Esophagus muscularis mucosa (tissue), 4 donors: Measurements from ENCODE around the gene LINC00632. TPM values are rescaled to one million over a fixed set of nuclear protein-coding genes. Genes with fewer than 3 reads are reported as not detected.

Experiments
- DNase-seq: peaks from one replicate; pipeline ENCODE4 v3.0.0-alpha.2; 2017; ENCODE audit errors: extremely low spot score
- H3K27ac ChIP-seq, 4 donors: fragments of 200-600 bp; sonication (generic); replicated peaks in 1 of 4; 1 replicate in 3 of 4; 2 replicates in 1 of 4; pipeline ENCODE4 v1.5.1; 2016 to 2019; ENCODE audit warnings: mild to moderate bottlenecking in 1 of 4
- H3K27me3 ChIP-seq, 4 donors: fragments of 200-600 bp; sonication (generic); one replicate each; pipeline versions ENCODE4 v1.5.1 to v1.6.0; 2016 to 2019
- H3K36me3 ChIP-seq, 4 donors: fragments of 200-600 bp; sonication (generic); one replicate each; pipeline ENCODE4 v1.5.1; 2016 to 2019
- H3K4me1 ChIP-seq, 4 donors: fragments of 200-600 bp; sonication (generic); one replicate each; pipeline ENCODE4 v1.5.1; 2016 to 2019
- H3K4me3 ChIP-seq, 4 donors: fragments of 200-600 bp; sonication (generic); 1 replicate in 2 of 4; 2 replicates in 2 of 4; pipeline ENCODE4 v1.5.1; 2016 to 2019; ENCODE audit warnings: mild to moderate bottlenecking in 4 of 4, moderate library complexity in 1 of 4
- H3K9me3 ChIP-seq, 4 donors: fragments of 200-600 bp; sonication (generic); 1 replicate in 3 of 4; 2 replicates in 1 of 4; pipeline ENCODE4 v1.5.1; 2016 to 2019
- EP300 ChIP-seq: sonication (generic); formaldehyde crosslinking; IDR thresholded peaks from one replicate; pipeline ENCODE4 v1.6.1; 2017; ENCODE audit warnings: antibody characterized with exemption
- POLR2A ChIP-seq: fragments of 450-650 bp; IDR thresholded peaks from one replicate; pipeline ENCODE4 v1.6.1; 2017; ENCODE audit warnings: antibody characterized with exemption, moderate library complexity, mild to moderate bottlenecking, low read depth
- POLR2AphosphoS5 ChIP-seq, 2 donors: sonication (generic); formaldehyde crosslinking; IDR thresholded peaks; one replicate each; pipeline ENCODE4 v1.6.1; 2017; ENCODE audit warnings: antibody characterized with exemption in 2 of 2
- WGBS: methylation state at CpG from one replicate; pipeline ENCODE4 v1.1.5; 2018; 5-methylcytosine and 5-hydroxymethylcytosine counted together
- intact Hi-C: fragments of 100-400 bp; cut with DNase I; formaldehyde crosslinking; loops from one replicate; pipeline ENCODE4 v1.15.1; 2023
- total RNA-seq, 4 donors: library from RNA; depleted of rRNA; stranded (reverse); fragments of >200 nt; gene quantifications; one replicate each; pipeline versions ENCODE4 v1.1.0 to v1.2.1, GENCODE V29; 2016
- TF ChIP-seq, protein P1 (sequence below), 3 experiments: fragments of 200-600 bp in 2 of 3; fragments of 450-650 bp in 1 of 3; sonication (generic) in 2 of 3; IDR thresholded peaks; one replicate each; pipeline ENCODE4 v1.5.1; 2017 to 2019; ENCODE audit warnings: antibody characterized with exemption in 3 of 3, mild to moderate bottlenecking in 2 of 3, moderate library complexity in 1 of 3

Gene LINC00632
- total RNA-seq, 4 donors from 2014 or later, result 11.4 to 22.8 (median 14.9) TPM

DNA sequence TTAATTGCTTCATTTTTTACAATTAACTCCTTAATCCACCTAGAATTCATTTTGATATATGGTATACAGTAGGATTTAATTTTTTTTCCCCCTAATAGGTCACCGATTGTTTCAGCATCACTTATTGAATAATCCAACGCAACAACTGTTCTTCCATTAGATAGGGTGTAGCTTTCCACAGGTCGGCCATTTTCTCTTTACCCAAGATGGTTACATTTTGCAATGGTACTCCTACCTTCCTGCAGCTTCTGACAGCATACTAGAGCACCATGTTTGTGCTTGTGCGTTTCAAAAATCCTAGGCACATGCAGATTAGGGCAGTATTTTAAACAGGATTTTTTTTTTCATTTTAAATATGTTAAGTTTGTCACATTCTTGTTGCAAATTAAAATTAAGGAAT, 2.3 kb downstream of the LINC00632 start:
- no peak overlapping the region for H3K4me3 ChIP-seq
- intact Hi-C loops, result no loop called here
- no peak overlapping the region for H3K27ac ChIP-seq

DNA sequence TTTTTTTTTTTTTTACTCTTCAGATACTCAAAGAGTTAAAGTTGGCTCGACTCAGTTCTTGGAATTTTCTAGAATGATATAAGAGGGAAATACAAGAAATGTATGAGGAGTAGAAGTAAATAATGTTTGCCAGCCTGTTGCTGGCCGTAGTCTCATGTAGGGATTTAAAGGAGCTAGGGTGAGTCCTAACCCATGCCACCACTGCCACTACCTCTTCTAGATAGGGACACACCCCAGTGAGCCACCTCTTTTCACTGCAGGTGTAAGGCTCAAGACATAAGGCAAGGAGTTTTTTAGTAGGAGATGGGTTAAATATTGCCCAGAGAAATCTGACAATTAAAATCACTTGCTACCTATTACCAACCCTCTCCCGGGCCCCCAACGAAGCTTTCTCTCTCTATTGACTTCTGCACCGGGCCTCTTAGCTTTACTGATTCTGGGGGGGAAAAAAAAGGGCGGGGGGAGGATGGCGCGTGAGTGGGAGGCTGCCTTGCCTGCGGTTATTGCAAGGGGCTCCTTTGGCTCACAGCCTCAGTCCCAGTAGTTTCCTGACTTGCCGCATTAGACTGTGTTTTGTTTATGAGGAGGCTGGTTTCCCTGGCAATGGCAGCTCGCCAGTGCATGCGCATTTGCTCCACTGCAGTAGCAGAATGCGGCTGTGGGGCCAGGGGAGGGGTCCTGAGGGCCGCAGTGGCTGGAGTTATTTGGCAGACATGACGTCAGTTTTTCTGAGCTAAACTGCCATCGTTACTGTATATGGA, 3.0 kb downstream of the LINC00632 start:
- H3K27me3 ChIP-seq, result no peaks in the 10 kb centered on the region
- H3K4me3 ChIP-seq, result peak overlapping the region; percentile 35 to 48 (median 43)
- 20% methylated on average over 16 of the region's 16 CpGs for WGBS
- intact Hi-C loops, result no loop called here
- H3K36me3 ChIP-seq, result no peaks in the 10 kb centered on the region
- H3K27ac ChIP-seq, result peak overlapping the region in 1 of 4 donors; percentile 23
- peaks cover 0 to 10% (median 7%) of the 10 kb centered on the region in 4 donors for H3K4me1 ChIP-seq
- no peaks in the 10 kb centered on the region for H3K9me3 ChIP-seq
- no peak for DNase-seq
- TF ChIP-seq POLR2A, result no peak
- no peak for TF ChIP-seq EP300
- TF ChIP-seq, protein P1, sequence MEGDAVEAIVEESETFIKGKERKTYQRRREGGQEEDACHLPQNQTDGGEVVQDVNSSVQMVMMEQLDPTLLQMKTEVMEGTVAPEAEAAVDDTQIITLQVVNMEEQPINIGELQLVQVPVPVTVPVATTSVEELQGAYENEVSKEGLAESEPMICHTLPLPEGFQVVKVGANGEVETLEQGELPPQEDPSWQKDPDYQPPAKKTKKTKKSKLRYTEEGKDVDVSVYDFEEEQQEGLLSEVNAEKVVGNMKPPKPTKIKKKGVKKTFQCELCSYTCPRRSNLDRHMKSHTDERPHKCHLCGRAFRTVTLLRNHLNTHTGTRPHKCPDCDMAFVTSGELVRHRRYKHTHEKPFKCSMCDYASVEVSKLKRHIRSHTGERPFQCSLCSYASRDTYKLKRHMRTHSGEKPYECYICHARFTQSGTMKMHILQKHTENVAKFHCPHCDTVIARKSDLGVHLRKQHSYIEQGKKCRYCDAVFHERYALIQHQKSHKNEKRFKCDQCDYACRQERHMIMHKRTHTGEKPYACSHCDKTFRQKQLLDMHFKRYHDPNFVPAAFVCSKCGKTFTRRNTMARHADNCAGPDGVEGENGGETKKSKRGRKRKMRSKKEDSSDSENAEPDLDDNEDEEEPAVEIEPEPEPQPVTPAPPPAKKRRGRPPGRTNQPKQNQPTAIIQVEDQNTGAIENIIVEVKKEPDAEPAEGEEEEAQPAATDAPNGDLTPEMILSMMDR (IDR thresholded peaks at IDR 0.05), result no peak
- no peak for TF ChIP-seq POLR2AphosphoS5 (IDR thresholded peaks at IDR 0.05)

More for the DNA sequence above, 2.3 kb downstream of the LINC00632 start:
- H3K27me3 ChIP-seq, result no peaks in the 10 kb centered on the region
- H3K4me1 ChIP-seq, result peaks cover 0 to 10% (median 7%) of the 10 kb centered on the region in 4 donors
- DNase-seq, result no peak
- WGBS, result 73% methylated on average over 4 of the region's 4 CpGs
- TF ChIP-seq POLR2AphosphoS5 (IDR thresholded peaks at IDR 0.05) (no peak), EP300 (no peak), POLR2A (no peak)
- TF ChIP-seq, protein P1 (IDR thresholded peaks at IDR 0.05), result no peak
- no peaks in the 10 kb centered on the region for H3K9me3 ChIP-seq
- H3K36me3 ChIP-seq, result no peaks in the 10 kb centered on the region

DNA sequence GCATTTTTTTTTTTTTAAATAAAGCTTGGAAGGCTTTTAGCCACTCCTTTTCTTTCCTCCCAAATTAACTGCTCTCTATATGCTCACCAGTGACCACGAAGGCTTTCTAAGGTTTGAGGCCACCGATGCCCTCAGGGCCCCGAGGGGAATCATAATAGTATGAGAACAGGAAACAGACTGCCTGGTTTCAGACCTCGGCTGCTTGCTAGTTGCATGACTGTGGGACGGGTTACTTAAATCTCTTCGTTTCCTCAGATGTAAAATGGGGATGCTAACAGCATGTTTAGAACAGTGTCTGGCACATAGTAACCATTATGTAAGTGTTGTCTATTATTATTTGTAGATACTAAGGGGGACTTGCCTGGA, 3.6 kb downstream of the LINC00632 start:
- Histone ChIP-seq H3K36me3 (no peaks in the 10 kb centered on the region), H3K27ac (peak overlapping the region in 1 of 4 donors; percentile 23), H3K4me1 (peaks cover 0 to 10% (median 7%) of the 10 kb centered on the region in 4 donors), H3K4me3 (peak overlapping the region; percentile 35 to 48 (median 43)), H3K9me3 (no peaks in the 10 kb centered on the region), H3K27me3 (no peaks in the 10 kb centered on the region)
- DNase-seq, result no peak
- no peak for TF ChIP-seq POLR2AphosphoS5 (IDR thresholded peaks at IDR 0.05)
- no peak for TF ChIP-seq EP300
- TF ChIP-seq POLR2A, result no peak
- intact Hi-C loops, result no loop called here
- WGBS, result 22% methylated on average over 6 of the region's 6 CpGs

DNA sequence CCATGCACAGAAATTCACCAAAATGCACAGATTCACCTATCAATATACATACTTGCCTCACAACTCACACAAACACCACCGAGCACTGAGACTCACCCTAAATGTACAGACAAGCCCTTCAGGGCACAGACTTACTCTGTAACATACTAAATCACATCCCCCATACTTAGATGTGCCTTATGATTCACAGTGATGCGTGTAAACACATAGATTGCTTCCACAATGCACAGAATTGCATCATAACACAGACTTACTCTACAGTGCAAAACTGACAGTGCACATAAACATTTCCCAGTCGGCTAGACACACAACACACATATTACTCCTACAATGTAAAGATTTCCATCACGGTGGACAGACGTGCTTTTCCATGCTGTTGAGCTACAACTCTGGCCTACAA, 6.2 kb downstream of the LINC00632 start:
- 73% methylated on average over 5 of the region's 5 CpGs for WGBS
- no peak for DNase-seq
- Histone ChIP-seq H3K9me3 (no peaks in the 10 kb centered on the region), H3K4me1 (peaks cover 0 to 10% (median 7%) of the 10 kb centered on the region in 4 donors), H3K27ac (no peak overlapping the region), H3K36me3 (no peaks in the 10 kb centered on the region), H3K27me3 (no peaks in the 10 kb centered on the region), H3K4me3 (no peak overlapping the region)
- TF ChIP-seq EP300, result no peak
- TF ChIP-seq, protein P1 (IDR thresholded peaks at IDR 0.05), result no peak
- no peak for TF ChIP-seq POLR2A
- no peak for TF ChIP-seq POLR2AphosphoS5 (IDR thresholded peaks at IDR 0.05)
- intact Hi-C loops, result no loop called here

DNA sequence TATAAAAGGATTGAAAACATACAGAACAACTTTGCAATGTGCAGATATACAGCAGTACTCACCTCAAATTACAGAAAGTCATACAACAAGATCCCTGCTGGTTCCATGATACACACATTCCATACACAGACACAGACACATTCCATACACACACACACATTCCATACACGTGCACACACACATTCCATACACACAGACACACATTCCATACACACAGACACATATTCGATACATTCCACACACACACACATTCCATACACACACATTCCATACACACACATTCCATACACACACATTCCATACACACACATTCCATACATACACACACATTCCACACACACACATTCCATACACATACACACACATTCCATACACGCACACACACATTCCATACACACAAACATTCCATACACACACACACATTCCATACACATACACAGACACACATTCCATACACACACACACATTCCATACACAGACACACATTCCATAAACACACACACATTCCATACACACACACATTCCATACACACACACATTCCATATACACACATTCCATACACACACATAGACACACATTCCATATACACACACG, 13.7 kb downstream of the LINC00632 start:
- intact Hi-C loops, result no loop called here
- no peak overlapping the region for H3K27ac ChIP-seq
- H3K36me3 ChIP-seq, result no peaks in the 10 kb centered on the region
- H3K4me3 ChIP-seq, result no peak overlapping the region
- no peaks in the 10 kb centered on the region for H3K4me1 ChIP-seq
- TF ChIP-seq, protein P1 (IDR thresholded peaks at IDR 0.05), result no peak
- DNase-seq, result no peak
- no peaks in the 10 kb centered on the region for H3K27me3 ChIP-seq
- 61% methylated on average over 4 of the region's 4 CpGs for WGBS
- no peaks in the 10 kb centered on the region for H3K9me3 ChIP-seq
